EH (cell line): ENCODE results near the gene STAB2.

Experiments used
- DNase-seq: peaks from one replicate; pipeline ENCODE4 v3.0.0-alpha.2; 2015; ENCODE audit warnings: low read depth

The STAB2 gene

DNA sequence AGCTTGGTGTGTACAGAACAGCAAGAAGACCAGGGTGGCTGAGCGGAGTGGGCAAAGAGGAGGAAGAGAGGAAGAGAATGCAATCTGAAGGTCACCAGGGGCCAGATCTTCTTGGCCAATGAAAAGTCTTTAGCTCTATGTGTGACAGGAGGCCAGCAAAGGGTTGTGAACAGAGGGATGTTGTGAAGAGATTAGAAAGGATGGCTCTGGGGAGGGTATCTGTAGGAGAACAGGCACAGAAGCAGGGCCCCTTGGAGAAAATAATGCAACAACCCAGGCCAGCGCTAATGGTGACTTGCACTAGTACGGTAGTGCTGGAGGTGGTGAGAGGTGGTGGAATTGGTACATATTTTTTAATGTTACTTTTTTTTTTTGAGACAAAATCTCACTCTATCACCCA, 156.7 kb downstream of the STAB2 start:
- no peak for DNase-seq

DNA sequence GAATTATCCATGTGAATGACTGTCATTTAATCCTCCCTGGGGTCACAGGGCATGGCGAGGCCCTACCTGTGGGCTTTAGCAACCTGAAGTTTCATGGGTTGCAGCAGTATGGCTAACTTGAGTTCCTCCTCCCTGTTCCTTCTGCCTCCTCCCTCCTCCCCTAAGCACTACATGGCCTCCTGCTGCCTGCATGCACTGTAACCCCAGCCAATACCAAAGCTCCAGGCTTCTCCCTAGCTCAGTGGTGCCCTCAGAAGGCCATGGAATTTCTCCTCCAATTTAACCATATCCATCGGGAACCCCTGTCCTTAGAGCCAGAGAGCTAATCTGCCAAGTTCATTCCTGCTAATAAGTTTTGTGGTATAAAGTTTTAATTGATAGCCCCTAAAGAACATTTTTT, 158.9 kb downstream of the STAB2 start:
- DNase-seq, result no peak

DNA sequence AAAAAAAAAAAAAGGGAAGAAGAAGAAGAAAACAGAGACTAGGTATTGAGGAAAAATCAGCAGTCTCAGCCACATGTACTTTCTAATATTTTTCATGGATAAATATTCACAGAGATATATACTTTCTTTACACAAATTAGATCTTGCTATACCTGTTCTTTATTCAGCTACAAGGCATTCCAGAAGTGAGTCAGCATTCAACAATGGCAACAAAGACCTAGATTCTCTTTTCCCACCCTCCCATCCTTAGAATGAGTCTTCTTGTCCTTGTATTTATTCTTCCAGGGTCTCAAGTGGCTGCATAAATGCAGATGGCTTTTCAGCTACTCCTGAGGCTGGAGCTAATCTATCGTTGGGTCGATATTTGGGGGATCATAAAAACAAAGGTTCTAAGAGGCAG, 160.9 kb downstream of the STAB2 start:
- DNase-seq, result no peak

DNA sequence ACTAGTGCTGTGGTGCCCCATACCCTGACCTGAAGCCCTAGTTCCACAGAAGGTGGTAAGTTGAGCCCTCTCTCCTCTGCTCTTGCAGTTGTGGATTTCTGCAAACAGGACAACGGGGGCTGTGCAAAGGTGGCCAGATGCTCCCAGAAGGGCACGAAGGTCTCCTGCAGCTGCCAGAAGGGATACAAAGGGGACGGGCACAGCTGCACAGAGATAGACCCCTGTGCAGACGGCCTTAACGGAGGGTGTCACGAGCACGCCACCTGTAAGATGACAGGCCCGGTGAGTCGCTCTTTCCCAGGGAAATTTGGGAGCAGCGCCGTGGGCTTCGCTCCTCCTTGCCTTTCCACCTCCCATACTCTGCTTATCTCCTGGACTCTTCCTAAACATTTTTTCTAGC, 161.8 kb downstream of the STAB2 start:
- no peak for DNase-seq

DNA sequence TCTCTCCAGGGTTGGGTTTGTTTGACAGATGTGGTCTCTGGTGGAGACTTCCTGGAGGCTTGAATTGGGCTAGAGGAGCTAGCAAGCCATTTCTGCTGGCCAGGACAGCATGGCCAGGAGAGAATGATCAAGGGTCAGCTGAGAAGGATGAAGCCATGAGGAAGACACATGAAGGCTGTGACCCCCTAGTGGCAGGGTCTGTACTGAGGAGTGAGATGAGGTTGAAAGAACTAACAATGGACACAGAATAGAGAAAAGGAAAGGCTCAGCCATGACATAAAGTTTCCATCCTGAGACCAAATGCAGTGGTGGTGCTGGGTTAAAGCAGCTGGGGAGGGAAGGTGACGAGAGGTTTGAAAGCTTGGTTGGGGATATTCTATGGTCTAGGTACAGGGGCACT, 164.1 kb downstream of the STAB2 start:
- no peak for DNase-seq

DNA sequence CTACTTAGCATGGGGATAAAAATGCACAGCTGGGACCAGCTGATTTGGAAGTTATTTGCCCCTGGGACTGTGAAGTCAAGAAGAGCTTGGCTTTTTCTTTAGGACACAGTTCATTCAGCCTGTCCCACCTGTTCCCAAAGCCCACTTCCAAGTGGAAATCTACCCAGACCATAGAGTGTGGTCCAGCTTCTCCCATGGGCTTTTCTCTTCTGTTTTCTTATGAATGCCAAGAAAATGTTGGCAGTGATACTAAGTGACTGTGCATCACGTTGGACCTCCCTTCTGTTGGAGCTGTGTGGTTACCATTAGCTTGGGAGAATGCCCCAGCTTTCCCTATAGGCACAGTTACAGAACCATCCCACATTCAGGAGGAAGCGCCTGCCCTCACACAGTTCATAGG, 164.5 kb downstream of the STAB2 start:
- DNase-seq, result no peak

DNA sequence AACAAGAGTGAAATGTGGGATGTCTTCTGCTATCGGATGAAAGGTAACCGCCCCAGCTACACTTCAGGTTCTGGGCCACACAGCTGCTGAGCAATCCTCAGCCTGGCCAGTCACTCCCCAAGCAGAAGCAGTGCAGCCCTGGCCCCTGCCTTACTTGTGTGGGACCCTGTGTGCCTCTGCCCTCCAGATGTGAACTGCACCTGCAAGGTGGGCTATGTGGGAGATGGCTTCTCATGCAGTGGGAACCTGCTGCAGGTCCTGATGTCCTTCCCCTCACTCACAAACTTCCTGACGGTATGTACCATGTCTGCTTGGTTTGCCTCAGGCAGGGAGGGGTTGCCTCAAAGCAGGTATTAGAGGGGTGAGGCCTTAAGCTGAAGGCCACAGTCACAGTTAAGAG, 168.4 kb downstream of the STAB2 start:
- DNase-seq, result no peak

DNA sequence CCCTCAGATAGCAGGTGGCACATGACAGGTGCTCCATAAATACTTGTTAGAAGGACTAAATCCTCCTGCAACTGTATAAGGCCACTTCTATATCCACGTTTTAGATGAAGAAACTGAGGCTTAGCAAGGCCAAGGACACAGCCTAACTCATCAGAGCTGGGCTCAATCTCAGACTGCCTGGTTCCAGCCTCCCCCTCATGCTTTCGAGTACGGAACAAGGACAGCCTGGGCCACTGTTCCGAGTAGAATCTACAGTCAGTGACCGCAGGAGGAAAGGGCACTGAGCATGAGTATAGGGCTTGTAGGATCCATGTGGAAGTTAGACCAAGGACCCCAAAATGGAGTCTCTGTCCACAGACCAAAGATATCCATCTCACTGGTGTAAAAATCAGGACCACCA, 169.4 kb downstream of the STAB2 start:
- DNase-seq, result no peak

DNA sequence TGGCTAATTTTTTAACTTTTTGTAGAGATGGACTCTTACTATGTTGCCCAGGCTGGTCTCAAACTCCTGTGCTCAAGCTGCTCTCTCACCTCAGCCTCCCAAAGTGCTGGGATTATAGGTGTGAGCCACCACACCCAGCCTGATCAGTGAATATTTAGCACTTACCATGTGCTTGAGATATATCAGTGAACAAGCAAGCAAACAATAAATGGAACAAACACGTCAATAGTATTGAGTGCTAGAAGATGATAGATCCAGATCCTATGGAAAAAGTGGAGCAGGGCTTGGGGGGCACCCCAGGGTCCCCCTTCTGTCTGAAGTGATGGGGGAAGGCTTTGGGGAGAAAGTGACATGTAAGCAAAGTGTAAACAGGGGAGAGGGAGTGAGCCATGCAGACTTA, 170.2 kb downstream of the STAB2 start:
- DNase-seq, result no peak

DNA sequence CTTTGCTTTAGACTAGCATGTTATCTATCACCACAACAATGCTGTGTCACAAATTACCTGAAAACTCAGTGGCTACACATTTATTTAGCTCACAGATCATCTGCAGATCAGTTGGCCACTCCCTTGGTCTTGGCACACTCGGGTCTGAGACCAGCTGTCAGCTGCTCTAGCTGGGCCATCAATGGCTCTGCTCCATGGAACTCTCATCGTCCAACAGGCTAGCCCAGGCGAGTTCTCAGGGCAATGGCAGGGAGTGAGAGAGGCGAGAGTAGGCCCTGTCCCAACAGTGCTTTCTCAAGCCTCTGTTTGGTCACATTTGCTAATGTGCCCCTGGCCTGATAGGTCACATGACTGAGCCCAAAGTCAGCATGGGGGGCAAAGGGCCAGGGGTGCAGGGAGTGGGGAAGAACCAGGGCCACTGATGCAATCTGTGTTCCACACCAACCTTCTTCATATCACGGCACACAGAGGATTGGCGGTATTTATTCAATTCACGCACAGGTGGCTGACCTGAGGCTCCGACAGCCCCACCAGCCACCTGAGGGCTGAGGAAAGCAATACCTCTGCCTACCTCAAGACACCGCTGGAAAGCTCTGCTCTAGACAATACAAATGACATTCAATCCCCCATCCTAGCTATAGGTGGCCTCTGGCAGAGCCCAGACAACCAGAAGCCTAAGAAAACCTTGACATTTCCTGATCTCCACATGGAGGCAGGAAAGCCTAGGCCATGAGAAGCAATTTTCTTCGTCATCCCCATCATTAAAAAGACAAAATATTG, 171.4 kb downstream of the STAB2 start:
- DNase-seq, result no peak

DNA sequence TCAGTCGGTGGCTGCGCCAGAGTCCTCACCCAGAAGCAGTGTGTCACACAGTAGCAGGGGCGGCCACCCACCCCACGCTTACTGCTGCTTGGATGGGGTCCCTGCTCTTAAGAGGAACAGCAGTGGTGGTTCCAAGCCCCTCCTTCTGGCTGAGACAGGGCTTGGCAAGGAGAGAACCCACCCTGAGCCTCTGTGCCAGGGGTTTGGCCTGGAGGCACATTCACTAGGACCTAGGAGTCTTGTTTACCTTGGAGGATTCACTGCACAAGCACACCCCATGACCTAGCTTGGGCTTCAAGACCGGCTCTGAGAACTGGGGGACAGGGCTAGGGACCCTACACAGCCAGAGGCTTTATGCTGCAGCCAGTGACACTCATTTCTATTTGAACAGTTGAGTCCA, 175.4 kb downstream of the STAB2 start:
- DNase-seq, result no peak

DNA sequence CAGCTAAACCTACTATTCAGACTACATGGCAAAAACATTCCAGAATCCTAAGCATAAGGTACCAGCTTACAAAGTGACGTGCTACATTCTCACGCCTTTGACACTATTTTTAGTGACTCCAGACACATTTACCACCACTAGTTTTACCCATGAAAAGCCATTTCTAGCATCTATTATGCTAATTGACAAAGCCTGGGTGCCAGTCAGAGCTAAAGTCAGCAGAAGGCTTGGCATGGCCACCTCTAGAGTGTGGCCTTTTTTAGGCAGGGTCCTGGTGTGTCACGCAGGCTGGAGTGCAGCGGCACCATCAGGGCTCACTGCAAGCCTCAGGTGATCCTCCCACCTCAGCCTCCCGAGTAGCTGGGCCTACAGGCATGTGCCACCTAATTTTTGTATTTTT, 178.2 kb downstream of the STAB2 start:
- DNase-seq, result no peak

DNA sequence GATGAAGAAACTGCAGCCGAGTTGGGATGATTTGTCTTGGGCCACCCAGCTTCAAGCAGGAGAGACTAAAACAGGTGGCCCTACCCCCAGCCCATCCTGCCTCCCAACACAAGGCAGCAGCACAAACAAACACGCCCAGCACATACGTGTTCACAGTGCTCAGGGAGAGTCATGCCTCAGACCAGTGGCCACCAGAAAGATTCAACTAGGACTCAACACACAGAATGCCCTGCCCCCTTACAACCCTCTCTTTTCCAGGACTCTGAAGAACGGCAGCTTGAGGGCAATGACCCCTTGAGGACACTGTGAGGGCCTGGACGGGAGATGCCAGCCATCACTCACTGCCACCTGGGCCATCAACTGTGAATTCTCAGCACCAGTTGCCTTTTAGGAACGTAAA, 179.0 kb downstream of the STAB2 start:
- DNase-seq, result no peak

DNA sequence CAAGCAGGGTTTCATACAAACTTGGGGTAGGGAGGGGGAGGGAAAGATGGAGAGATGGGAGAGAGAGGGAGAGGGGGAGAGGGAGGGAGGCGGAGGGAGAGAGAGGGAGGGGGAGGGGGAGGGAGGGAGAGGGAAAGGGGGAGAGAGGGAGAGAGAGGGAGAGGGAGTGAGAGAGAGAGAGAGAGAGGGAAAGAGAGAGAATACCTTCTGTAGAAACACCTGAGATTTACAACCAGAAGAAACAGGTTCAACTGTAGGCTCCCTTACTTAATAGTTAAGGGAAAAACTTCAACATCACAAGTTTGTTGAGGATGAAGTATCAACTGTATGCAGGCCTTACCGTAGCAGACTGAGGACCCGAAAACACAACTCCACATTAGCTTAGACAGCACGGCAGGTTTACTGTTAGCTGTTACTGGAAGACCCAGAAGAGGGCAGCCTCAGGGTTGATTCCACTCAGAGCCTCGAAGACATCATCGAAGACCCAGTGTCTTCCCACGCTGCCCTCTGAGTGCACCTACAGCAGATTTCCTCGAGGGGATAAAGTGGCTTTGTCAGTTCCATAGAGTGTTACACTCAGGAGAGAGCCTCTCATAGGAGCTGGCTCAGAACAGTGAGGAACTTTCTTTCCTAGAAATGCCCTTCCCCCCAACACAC, 181.5 kb downstream of the STAB2 start:
- no peak for DNase-seq

DNA sequence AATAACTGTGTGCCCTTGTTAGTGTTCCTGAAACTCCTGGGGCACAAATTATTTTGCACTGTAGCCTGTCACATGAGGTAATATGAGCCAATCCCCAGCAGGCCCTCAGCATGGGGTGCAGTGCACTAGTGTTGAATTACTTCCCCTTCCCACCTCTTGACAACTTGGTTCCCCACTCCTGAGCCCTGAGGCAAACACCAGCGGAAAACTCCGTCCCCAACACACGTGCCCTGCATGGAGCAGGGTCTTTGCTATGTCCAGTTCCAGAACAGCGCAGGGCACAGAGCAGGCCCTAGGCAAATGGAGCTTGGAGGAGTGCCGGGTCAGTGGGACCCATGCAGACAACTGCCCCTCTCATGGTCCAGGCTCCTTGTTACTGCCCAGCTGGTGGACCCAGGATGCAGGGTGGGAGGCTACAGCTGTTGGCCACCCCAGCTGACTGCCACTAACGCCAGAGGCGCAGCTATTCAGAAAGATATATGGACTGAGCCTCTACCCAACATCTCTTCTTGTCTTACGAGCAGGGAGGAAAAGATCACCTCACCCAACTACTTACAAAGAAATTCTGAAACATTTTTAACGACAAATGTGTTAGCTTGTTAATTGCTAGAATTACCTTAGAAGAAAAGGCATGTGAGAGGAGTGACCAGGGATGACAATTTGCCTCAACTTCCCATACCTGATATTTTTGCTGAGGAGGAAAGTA, 182.3 kb downstream of the STAB2 start:
- DNase-seq, result no peak

DNA sequence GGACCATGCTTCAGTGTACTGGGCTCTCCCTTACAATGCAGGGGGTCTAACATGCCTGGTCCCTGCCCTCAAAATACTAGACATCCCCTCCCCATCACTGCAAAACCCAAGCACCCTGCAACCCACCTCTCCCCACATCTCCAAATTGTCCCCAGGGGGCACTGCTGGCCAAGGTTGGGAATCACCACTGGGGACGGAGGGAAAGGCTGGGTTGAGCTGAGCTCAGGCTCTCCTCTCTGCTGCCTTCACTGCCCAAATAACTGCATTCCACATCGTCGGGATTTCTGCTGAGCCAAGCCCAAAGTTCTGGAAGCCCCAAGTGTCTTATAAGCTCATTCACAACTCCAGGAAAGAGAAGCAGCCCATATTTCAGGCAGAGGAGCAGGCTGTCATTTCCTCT, 184.4 kb downstream of the STAB2 start:
- DNase-seq, result peak; percentile 65

DNA sequence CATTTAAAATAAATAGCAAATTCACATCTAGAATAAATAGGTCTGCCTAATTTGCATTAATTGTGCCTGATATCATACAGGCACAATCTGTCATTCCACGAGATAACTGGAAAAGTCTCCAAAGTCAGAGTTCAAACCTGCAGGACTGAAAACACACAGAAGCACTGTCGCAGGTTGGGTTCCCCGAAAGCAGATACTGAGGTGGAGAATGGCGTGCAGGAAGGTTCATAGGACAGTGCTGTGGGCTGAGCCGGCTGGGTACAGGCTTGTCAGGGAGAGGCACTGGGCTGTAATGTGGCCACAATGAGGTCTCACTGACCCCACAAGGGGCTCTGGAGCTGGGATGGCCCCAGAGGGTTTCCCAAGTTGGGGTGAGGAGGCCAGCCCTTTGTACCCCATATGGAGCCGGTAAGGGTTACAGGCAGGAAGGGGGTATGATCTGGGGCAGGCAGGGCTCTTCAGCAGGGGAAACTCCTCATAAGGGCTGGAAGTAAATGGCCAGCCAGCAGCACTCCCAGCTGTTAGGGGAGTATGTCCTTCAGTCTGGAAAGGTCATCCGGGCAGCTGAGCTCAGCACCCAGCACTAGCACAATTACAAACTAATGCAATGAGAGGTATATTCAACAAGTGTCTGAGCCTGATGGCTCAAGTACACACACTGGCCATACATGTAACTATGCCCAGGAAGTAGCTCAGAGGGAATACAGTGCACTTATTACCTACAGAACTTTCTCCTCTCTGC, 185.5 kb downstream of the STAB2 start:
- DNase-seq, result no peak

DNA sequence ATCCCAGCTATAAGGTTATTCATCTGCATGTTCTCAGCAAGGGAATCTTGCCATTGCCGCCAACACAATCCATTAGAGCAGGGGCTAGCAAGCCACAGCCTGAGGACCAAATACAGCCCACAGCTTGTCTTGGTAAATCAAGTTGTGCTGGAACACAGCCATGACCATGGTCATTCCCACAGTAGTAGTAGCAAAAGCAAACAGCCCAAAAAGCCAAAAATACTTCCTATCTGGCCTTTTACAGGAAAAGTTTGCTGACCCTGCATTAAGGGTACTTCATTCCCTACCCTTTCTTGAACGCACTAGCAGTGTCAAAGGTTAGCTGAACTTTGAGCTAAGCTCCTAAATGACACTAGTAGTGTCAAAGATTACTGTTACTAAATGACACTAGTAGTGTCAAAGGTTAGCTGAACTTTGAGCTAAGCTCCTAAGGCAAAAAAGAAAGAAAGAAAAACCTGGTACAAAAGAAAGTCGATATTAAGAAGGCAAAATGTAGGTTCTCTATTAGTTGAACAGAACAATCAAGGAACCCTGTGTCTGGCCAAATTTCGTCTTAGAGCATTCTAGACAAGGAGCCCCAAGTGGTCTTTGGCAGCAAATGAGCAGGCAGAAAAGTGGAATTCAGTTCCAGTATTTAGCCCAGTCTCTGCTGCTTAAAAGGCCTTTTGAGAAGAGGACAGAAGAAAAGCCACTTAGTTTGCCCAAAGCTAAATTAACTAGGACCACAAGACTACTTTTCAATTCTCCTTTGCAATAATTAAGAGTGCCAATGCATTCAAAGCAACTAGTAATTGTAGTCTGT, 186.2 kb downstream of the STAB2 start:
- no peak for DNase-seq

DNA sequence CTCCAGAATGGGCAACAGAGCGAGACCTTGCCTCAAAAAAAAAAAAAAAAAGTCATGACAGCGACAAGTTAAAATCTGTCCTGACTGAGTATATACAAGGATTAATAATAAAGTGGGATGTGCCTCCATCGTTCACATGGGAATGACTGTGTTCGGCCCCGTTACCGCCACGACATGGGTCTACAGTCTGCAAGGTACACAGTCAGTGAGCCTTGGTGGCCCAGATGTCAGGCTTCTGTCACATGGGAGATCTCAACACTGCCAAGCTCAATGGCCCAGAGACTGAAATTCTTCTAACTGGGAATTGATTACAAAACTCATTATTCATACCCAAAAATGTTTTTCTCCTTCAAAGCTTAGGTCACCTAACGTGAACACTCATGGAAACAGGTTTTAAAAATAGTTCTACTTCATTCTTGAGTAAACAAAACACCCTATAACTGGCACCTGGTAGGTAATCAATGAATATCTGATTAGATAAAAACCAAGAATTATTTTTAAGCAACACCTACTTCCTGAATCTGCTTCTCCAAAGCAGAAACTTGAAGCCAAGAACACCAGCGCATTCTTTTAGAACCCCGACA, 188.0 kb downstream of the STAB2 start:
- DNase-seq, result no peak

DNA sequence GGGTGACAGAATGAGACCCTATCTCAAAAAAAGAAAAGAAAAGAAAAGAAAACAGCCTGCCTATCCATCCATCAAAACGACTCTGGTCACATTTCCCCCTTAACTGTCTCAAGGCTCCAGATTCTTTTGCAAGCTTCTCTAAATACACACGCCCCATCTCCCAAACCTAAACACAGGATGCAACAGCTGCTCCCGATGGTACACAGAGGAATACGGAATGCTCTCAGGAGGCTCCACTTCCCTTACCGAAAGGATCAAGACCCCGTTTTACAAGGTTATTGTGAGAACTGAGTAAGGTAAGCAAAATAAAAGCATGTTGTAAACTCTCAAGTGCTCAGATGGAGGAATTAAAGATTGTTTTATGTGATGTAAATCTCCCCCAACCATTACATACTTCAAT, 191.7 kb downstream of the STAB2 start:
- DNase-seq, result no peak

DNA sequence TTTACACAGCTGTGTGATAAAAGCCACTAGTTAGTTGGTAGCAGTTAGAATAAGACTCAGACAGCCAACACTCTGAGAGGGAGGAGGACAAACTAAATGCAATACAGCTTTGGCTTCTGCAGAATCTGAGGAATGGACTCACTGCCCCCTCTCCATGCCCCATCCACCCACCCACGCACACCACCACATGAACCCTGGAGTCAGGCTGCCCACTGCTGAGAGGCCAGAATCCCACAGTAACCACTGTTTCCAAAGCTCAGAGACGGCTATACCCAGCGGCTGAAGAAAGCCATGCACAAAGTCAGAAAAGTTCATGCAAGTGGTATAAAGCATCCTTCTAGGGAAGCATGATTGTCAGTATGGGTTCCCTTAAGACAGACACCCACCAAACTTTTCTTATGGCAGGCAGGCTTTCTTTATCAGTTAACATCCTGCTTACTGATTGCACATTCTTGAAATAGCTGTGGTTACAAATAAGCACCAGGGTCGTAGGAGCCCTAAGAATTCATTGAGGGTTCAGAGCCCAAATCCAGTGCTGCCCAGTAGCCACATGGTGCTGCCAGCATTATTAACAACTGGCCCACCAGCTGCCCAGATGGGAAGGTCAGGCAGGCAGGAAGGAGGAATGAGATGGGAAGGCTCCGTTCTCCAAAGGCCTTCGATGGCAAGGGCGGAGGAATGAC, 192.5 kb downstream of the STAB2 start:
- DNase-seq, result peak; percentile 49
